Vagina (tissue), 2 donors: ENCODE measurements around the gene UST. TPM values are rescaled to one million over a fixed set of nuclear protein-coding genes. Genes with fewer than 3 reads are reported as not detected.

Experiments
- DNase-seq, 2 donors: peaks; one replicate each; pipeline ENCODE4 v3.0.0-alpha.2; 2017; ENCODE audit errors: extremely low spot score in 2 of 2
- H3K27ac ChIP-seq: fragments of 200-600 bp; sonication (generic); one replicate; pipeline ENCODE4 v1.5.1; 2019
- H3K27me3 ChIP-seq: fragments of 200-600 bp; sonication (generic); one replicate; pipeline ENCODE4 v1.5.1; 2019
- H3K36me3 ChIP-seq, 2 donors: fragments of 200-600 bp; sonication (generic); one replicate each; pipeline ENCODE4 v1.5.1; 2017 to 2019
- H3K4me1 ChIP-seq: fragments of 200-600 bp; sonication (generic); one replicate; pipeline ENCODE4 v1.5.1; 2019
- H3K4me3 ChIP-seq, 2 donors: fragments of 200-600 bp; sonication (generic); 1 replicate in 1 of 2; 2 replicates in 1 of 2; pipeline ENCODE4 v1.5.1; 2016 to 2019
- H3K9me3 ChIP-seq: fragments of 200-600 bp; sonication (generic); one replicate; pipeline ENCODE4 v1.5.1; 2019
- CTCF ChIP-seq, 3 experiments: fragments of 450-650 bp in 2 of 3; fragments of 200-600 bp in 1 of 3; sonication (generic) in 1 of 3; IDR thresholded peaks; one replicate each; pipeline ENCODE4 v1.5.1; 2017 to 2019; ENCODE audit warnings: antibody characterized with exemption in 3 of 3, mild to moderate bottlenecking in 2 of 3, moderate library complexity in 2 of 3
- POLR2A ChIP-seq, 2 donors: fragments of 450-650 bp; IDR thresholded peaks; one replicate each; pipeline ENCODE4 v1.6.1; 2017; ENCODE audit warnings: antibody characterized with exemption in 2 of 2, mild to moderate bottlenecking in 2 of 2, moderate library complexity in 2 of 2
- POLR2AphosphoS5 ChIP-seq, 2 donors: sonication (generic); formaldehyde crosslinking; IDR thresholded peaks; one replicate each; pipeline ENCODE4 v1.9.0; 2017; ENCODE audit warnings: antibody characterized with exemption in 2 of 2, mild to moderate bottlenecking in 2 of 2, low read depth in 1 of 2; ENCODE audit not compliant: insufficient read depth in 1 of 2
- intact Hi-C: fragments of 100-400 bp; cut with DNase I; formaldehyde crosslinking; loops from one replicate; pipeline ENCODE4 v1.15.1; 2023
- total RNA-seq: library from RNA; depleted of rRNA; stranded (reverse); fragments of >200 nt; gene quantifications from one replicate; pipeline ENCODE4 v1.2.3, GENCODE V29; 2016

The UST gene
- total RNA-seq, 1 donor from 2014 or later: 14.2 TPM

- no peak for TF ChIP-seq POLR2AphosphoS5 (IDR thresholded peaks at IDR 0.05; ENCODE audit: insufficient read depth in 1 of 2, low read depth in 1 of 2)
- TF ChIP-seq CTCF (IDR thresholded peaks at IDR 0.05): no peak
- no peak for TF ChIP-seq POLR2A (IDR thresholded peaks at IDR 0.05)
- no peak overlapping the region for H3K27ac ChIP-seq
- no peaks in the 10 kb centered on the region for H3K9me3 ChIP-seq
- H3K4me1 ChIP-seq: no peaks in the 10 kb centered on the region
- no peaks in the 10 kb centered on the region for H3K27me3 ChIP-seq
- DNase-seq: no peak
- H3K4me3 ChIP-seq: no peak overlapping the region
- no peaks in the 10 kb centered on the region for H3K36me3 ChIP-seq
- intact Hi-C loops: no loop called here
Measured at GRCh38 chr6:148720406-148720805, 26.4 kb upstream of the UST start.

- no peak for DNase-seq
- Histone ChIP-seq H3K9me3 (no peaks in the 10 kb centered on the region), H3K36me3 (no peaks in the 10 kb centered on the region), H3K4me3 (no peak overlapping the region), H3K4me1 (no peaks in the 10 kb centered on the region), H3K27me3 (no peaks in the 10 kb centered on the region), H3K27ac (no peak overlapping the region)
- intact Hi-C loops: no loop called here
- TF ChIP-seq CTCF (IDR thresholded peaks at IDR 0.05) (no peak), POLR2AphosphoS5 (IDR thresholded peaks at IDR 0.05; ENCODE audit: insufficient read depth in 1 of 2, low read depth in 1 of 2) (no peak)
Measured at GRCh38 chr6:148720897-148721296, 25.9 kb upstream of the UST start.

- Histone ChIP-seq H3K4me1 (no peaks in the 10 kb centered on the region), H3K9me3 (no peaks in the 10 kb centered on the region), H3K36me3 (no peaks in the 10 kb centered on the region), H3K4me3 (no peak overlapping the region), H3K27ac (no peak overlapping the region), H3K27me3 (no peaks in the 10 kb centered on the region)
- TF ChIP-seq POLR2AphosphoS5 (IDR thresholded peaks at IDR 0.05; ENCODE audit: insufficient read depth in 1 of 2, low read depth in 1 of 2): no peak
- TF ChIP-seq POLR2A (IDR thresholded peaks at IDR 0.05): no peak
- no peak for TF ChIP-seq CTCF (IDR thresholded peaks at IDR 0.05)
- no peak for DNase-seq
- intact Hi-C loops: no loop called here
Measured at GRCh38 chr6:148723484-148723883, 23.3 kb upstream of the UST start.

DNA sequence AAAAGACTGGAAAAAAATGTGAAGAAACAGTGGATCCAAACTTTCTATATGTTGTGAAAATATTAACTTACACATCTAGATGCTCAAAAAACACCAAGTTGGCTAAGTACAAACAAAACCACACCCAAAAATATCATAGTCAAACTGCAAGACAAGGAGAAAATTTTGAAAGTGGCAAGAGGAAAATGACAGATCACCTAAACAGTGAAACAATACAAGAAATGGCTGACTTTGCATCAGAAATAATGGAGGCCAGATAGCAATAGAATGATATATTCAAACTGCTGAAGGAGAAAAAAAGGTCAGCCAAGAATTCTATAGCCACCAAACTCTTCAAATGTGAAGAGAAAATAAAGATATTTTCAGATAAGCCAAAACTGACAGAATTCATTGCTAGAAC lies 22.4 kb upstream of the UST start:
- H3K4me3 ChIP-seq: no peak overlapping the region
- no peaks in the 10 kb centered on the region for H3K4me1 ChIP-seq
- no peak overlapping the region for H3K27ac ChIP-seq
- DNase-seq: no peak
- TF ChIP-seq CTCF (IDR thresholded peaks at IDR 0.05) (no peak), POLR2AphosphoS5 (IDR thresholded peaks at IDR 0.05; ENCODE audit: insufficient read depth in 1 of 2, low read depth in 1 of 2) (no peak), POLR2A (IDR thresholded peaks at IDR 0.05) (no peak)
- intact Hi-C loops: no loop called here
- H3K36me3 ChIP-seq: no peaks in the 10 kb centered on the region
- H3K27me3 ChIP-seq: no peaks in the 10 kb centered on the region
- no peaks in the 10 kb centered on the region for H3K9me3 ChIP-seq

- no peaks in the 10 kb centered on the region for H3K9me3 ChIP-seq
- no peak for DNase-seq
- H3K4me1 ChIP-seq: no peaks in the 10 kb centered on the region
- no peak overlapping the region for H3K27ac ChIP-seq
- no peak overlapping the region for H3K4me3 ChIP-seq
- no peaks in the 10 kb centered on the region for H3K27me3 ChIP-seq
- TF ChIP-seq CTCF (IDR thresholded peaks at IDR 0.05): no peak
- no peak for TF ChIP-seq POLR2A (IDR thresholded peaks at IDR 0.05)
- no peak for TF ChIP-seq POLR2AphosphoS5 (IDR thresholded peaks at IDR 0.05; ENCODE audit: insufficient read depth in 1 of 2, low read depth in 1 of 2)
- intact Hi-C loops: no loop called here
- H3K36me3 ChIP-seq: no peaks in the 10 kb centered on the region
Measured at GRCh38 chr6:148727104-148727503, 19.7 kb upstream of the UST start.
